Fibroblast of gingiva (primary cell): ENCODE data around the gene CDKN1A.

Source experiments
- DNase-seq: peaks from one replicate; pipeline ENCODE4 v3.0.0-alpha.2; 2011; ENCODE audit warnings: low read depth

Gene CDKN1A

GRCh38 chr6:36656441-36656840 is 22.1 kb upstream of the CDKN1A start:
- DNase-seq = no peak

GRCh38 chr6:36657271-36657670 is 21.2 kb upstream of the CDKN1A start:
- DNase-seq = no peak

- DNase-seq = no peak
Measured at GRCh38 chr6:36657942-36658544, 20.5 kb upstream of the CDKN1A start.

GRCh38 chr6:36659271-36659670 is 19.2 kb upstream of the CDKN1A start:
- DNase-seq = peak; percentile 99

GRCh38 chr6:36660771-36661471 is 17.6 kb upstream of the CDKN1A start:
- DNase-seq = peak; percentile 28

- DNase-seq = no peak
Measured at GRCh38 chr6:36662380-36662779, 16.1 kb upstream of the CDKN1A start.

- DNase-seq = no peak
Measured at GRCh38 chr6:36662827-36663256, 15.7 kb upstream of the CDKN1A start.

- DNase-seq = peak; percentile 28
Measured at GRCh38 chr6:36663504-36664446, 14.7 kb upstream of the CDKN1A start.

GRCh38 chr6:36665180-36665579 is 13.3 kb upstream of the CDKN1A start:
- DNase-seq = no peak

- no peak for DNase-seq
Measured at GRCh38 chr6:36666287-36666686, 12.2 kb upstream of the CDKN1A start.

GRCh38 chr6:36666826-36667591 is 11.5 kb upstream of the CDKN1A start:
- DNase-seq = peak; percentile 97

GRCh38 chr6:36668591-36668990 is 9.9 kb upstream of the CDKN1A start:
- no peak for DNase-seq

GRCh38 chr6:36669002-36669401 is 9.5 kb upstream of the CDKN1A start:
- no peak for DNase-seq

GRCh38 chr6:36670271-36670670 is 8.2 kb upstream of the CDKN1A start:
- DNase-seq = no peak

- no peak for DNase-seq
Measured at GRCh38 chr6:36671687-36672375, 6.7 kb upstream of the CDKN1A start.

- no peak for DNase-seq
Measured at GRCh38 chr6:36673882-36674281, 4.6 kb upstream of the CDKN1A start.

- no peak for DNase-seq
Measured at GRCh38 chr6:36674942-36675341, 3.6 kb upstream of the CDKN1A start.

GRCh38 chr6:36676141-36677058 is 2.1 kb upstream of the CDKN1A start:
- peak; percentile 65 for DNase-seq

GRCh38 chr6:36677059-36677749 is 1.3 kb upstream of the CDKN1A start:
- DNase-seq = no peak
